SK-N-MC (cell line): Measurements from ENCODE around the gene NACA2.

Experiments
- DNase-seq: peaks from one replicate; pipeline ENCODE4 v3.0.0-alpha.2; 2011; ENCODE audit warnings: low read depth, low spot score
- H3K27ac ChIP-seq: fragments of 200-600 bp; sonication (generic); 2 replicates; pipeline ENCODE4 v1.5.1; 2016; ENCODE audit warnings: mixed run types
- H3K36me3 ChIP-seq: fragments of 200-600 bp; sonication (generic); 2 replicates; pipeline ENCODE4 v1.6.1; 2017; ENCODE audit warnings: antibody characterized with exemption, low read length, mixed read lengths; ENCODE audit not compliant: insufficient read depth
- H3K4me3 ChIP-seq: fragments of 200-600 bp; sonication (generic); 2 replicates; pipeline ENCODE4 v1.5.1; 2016
- H3K9ac ChIP-seq: fragments of 200-600 bp; sonication (generic); 2 replicates; pipeline ENCODE4 v1.8.0; 2017; ENCODE audit warnings: mixed run types, mixed read lengths; ENCODE audit not compliant: insufficient read length
- H3K9me3 ChIP-seq: fragments of 200-600 bp; sonication (generic); 2 replicates; pipeline ENCODE4 v1.6.1; 2017; ENCODE audit warnings: low read depth, mild to moderate bottlenecking, antibody characterized with exemption, low read length, moderate library complexity, mixed read lengths
- EZH2 ChIP-seq: fragments of 200-600 bp; sonication (generic); IDR thresholded peaks from one replicate; pipeline ENCODE4 v1.6.1; 2017; ENCODE audit warnings: antibody characterized with exemption
- FOXP2 ChIP-seq: optimal IDR thresholded peaks from 2 replicates; pipeline ENCODE3; 2011; ENCODE audit warnings: mild to moderate bottlenecking, moderate library complexity; ENCODE audit not compliant: insufficient read depth; ENCODE audit errors: extremely low read length, control extremely low read depth
- POLR2AphosphoS5 ChIP-seq: IDR thresholded peaks from 2 replicates; pipeline ENCODE4 v1.6.1; 2012; ENCODE audit warnings: mild to moderate bottlenecking, low read depth, low read length, borderline replicate concordance

The NACA2 gene

DNA sequence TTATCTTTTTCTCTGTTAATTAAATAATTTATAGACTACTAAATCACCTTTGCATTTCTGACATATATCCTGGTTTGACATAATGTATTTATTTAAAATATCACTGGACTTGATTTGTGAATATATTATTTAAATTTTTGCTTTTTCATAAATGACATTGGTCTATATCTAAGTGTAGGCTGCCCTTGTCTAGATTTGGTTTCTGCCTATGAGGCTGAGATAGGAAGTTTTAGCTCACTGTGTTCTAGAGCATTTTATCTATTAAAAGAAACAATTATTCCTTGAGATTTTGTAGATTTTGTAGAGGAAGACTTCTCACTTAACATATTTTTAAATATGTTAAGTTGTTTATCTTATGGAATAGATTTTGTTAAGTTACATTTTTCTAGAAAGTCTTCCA is 43.9 kb downstream of the NACA2 start:
- Histone ChIP-seq H3K4me3 (no peak overlapping the region), H3K9me3 (0 out of 2 replicates have a peak, but pooled peaks cover 3% of the 10 kb centered on the region), H3K27ac (no peak overlapping the region), H3K9ac (no peak overlapping the region), H3K36me3 (no peaks in the 10 kb centered on the region)
- no peak for TF ChIP-seq POLR2AphosphoS5
- DNase-seq: no peak

DNA sequence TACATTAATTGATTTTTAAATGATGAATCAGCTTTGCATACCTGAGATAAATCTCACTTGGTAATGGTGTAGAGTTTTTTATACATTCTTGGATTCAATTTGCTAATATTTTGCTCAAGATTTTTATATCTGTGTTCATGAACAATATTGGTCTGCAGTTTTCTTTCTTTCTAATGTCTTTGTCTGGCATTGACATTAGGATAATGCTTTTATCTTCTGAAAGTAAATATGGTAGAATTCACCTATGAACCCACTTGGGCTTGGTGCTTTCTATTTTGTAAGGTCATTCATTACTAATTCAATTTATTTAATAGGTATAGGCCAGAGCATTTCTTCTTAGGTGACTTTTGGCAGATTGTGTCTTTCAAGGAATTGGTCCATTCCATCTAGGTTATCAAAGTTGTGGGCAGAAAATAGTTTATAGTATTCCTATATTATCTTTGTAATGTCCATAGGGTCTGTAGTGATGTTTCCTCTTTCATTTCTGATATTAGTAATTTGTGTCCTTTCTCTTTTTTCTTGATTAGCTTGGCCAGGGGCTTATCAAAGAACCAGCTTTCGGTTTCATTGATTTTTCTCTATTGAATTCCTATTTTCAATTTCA is 45.6 kb downstream of the NACA2 start:
- Histone ChIP-seq H3K36me3 (no peaks in the 10 kb centered on the region), H3K9me3 (peaks cover 3% of the 10 kb centered on the region; the same call in 1 of the 2 replicates), H3K4me3 (no peak overlapping the region), H3K27ac (no peak overlapping the region), H3K9ac (no peak overlapping the region)
- no peak for DNase-seq
- TF ChIP-seq EZH2 (no peak), FOXP2 (no peak), POLR2AphosphoS5 (no peak)

DNA sequence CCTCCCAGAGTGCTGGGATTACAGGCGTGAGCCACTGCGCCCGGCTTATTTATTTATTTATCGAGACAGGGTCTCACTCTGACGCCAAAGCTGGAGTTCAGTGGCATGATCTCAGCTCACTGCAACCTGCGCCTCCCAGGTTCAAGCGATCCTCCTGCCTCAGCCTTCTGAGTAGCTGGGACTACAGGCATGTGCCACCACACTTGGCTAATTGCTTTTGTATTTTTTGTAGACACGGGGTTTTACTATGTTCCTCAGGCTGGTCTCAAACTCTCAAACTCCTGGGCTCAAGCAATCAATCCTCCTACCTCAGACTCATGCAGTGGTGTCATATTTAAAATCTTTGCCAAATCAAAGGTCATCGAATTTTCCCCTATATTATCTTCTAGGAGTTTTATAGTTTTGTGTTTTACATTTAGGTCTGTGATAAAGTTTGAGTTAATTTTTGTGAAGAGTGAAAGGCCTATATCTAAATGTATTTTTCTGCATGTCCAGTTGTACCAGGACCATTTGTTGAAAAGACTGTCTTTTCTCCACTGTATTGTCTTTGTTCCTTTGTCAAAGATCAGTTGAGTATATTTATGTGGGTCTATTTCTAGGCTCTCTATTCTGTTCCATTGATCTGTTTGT is 47.1 kb downstream of the NACA2 start:
- TF ChIP-seq POLR2AphosphoS5: no peak
- TF ChIP-seq EZH2: no peak
- TF ChIP-seq FOXP2: no peak
- Histone ChIP-seq H3K9me3 (peaks cover 3% of the 10 kb centered on the region; the same call in 1 of the 2 replicates), H3K9ac (no peak overlapping the region), H3K27ac (no peak overlapping the region), H3K36me3 (no peaks in the 10 kb centered on the region), H3K4me3 (no peak overlapping the region)
- no peak for DNase-seq

DNA sequence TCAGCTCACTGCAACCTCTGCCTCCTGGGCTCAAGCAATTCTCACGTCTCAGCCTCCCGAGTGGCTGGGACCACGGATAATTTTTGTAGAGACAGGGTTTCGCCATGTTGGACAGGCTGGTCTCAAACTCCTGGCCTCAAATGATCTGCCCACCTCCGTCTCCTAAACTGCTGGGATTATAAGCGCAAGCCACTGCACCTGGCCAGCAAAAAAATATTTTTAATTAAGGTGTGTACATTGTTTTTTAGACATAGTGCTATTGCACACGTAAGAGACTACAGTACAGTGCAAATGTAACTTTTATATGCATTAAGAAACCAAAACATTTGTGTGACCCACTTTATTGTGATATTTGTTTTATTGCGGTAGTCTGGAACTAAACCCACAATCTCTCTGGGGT is 49.0 kb downstream of the NACA2 start:
- no peak for TF ChIP-seq POLR2AphosphoS5
- DNase-seq: no peak
- H3K9me3 ChIP-seq: peaks cover 3% of the 10 kb centered on the region; the same call in 1 of the 2 replicates
- no peak overlapping the region for H3K27ac ChIP-seq
- H3K9ac ChIP-seq: no peak overlapping the region
- H3K4me3 ChIP-seq: no peak overlapping the region
- no peaks in the 10 kb centered on the region for H3K36me3 ChIP-seq

DNA sequence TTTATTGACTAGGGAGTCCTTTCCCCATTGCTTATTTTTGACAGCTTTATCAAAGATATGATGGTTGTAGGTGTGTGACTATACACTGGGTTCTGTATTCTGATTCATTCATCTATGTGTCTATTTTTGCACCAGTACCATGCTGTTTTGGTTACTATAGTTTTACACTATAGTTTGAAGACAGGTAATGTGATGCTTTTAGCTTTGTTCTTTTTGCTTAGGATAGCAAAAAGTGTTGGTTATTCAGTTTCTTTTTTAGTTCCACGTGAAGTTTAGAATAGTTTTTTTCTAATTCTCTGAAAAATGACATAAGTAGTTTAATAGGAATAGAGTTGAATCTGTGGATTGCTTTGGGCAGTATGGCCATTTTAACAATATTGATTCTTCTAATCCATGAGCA is 50.1 kb downstream of the NACA2 start:
- no peak overlapping the region for H3K4me3 ChIP-seq
- TF ChIP-seq EZH2 (no peak), FOXP2 (no peak), POLR2AphosphoS5 (no peak)
- DNase-seq: no peak
- H3K9ac ChIP-seq: no peak overlapping the region
- no peak overlapping the region for H3K27ac ChIP-seq
- H3K9me3 ChIP-seq: no peaks in the 10 kb centered on the region; the same call in 1 of the 2 replicates
- no peaks in the 10 kb centered on the region for H3K36me3 ChIP-seq
